GM12891 (cell line): Measurements from ENCODE around the gene GJA3.

Experiments used
- PAX5 ChIP-seq: IDR thresholded peaks from 2 replicates; pipeline ENCODE4 v1.6.1; 2011; ENCODE audit warnings: low read length, moderate library complexity, mild to moderate bottlenecking; ENCODE audit not compliant: insufficient read depth, severe bottlenecking
- POLR2A ChIP-seq: IDR thresholded peaks from 2 replicates; pipeline ENCODE4 v1.6.1; 2011; ENCODE audit warnings: low read depth, low read length, control low read depth
- POLR2AphosphoS5 ChIP-seq: IDR thresholded peaks from 2 replicates; pipeline ENCODE4 v1.6.1; 2011; ENCODE audit warnings: low read depth, low read length, control low read depth
- POU2F2 ChIP-seq: IDR thresholded peaks from 2 replicates; pipeline ENCODE4 v1.6.1; 2011; ENCODE audit warnings: low read depth, mild to moderate bottlenecking, control low read depth, low read length, moderate library complexity
- SPI1 ChIP-seq: IDR thresholded peaks from 2 replicates; pipeline ENCODE4 v1.6.1; 2011; ENCODE audit warnings: low read depth, low read length, control low read depth
- TAF1 ChIP-seq: IDR thresholded peaks from 2 replicates; pipeline ENCODE4 v1.6.1; 2011; ENCODE audit warnings: low read depth, low read length, control low read depth

DNA sequence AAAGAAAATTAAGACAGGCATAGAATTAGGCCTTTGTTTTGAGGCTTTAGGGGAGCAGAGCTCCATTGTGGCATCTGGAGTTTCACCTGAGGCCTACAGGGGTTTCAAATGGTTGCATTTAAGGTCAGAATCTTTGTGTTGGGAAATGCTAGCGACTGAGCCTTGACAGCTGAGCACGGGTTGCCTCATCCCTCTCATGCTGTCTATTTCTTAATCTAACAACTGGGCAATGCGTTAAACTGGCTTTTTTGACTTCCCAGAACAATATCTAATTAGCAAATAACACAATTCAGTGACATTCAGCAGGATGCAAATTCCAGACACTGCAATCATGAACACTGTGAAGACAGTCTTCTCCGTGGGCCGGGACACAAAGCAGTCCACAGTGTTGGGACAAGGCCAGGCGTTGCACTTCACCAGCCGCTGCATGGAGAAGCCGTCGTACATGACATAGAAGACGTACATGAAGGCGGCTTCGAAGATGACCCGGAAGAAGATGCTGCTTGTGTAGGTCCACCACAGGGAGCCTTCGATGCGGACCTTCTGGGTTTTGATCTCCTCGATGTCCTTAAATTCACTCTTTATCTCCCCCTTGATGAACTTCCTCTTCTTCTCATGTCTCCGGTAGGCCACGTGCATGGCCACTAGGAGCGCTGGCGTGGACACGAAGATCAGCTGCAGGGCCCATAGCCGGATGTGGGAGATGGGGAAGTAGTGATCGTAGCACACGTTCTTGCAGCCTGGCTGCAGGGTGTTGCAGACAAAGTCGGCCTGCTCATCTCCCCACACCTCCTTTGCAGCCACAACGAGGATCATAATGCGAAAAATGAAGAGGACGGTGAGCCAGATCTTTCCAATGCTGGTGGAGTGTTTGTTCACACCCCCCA lies 28.1 kb upstream of the GJA3 start:
- TF ChIP-seq POLR2A: no peak
- no peak for TF ChIP-seq TAF1
- TF ChIP-seq POLR2AphosphoS5: no peak
- no peak for TF ChIP-seq PAX5
- no peak for TF ChIP-seq SPI1
- TF ChIP-seq POU2F2: no peak
